Activated effector memory CD4-positive, alpha-beta T cell treated with Interleukin-2 at 50 U/mL for 16 hours (primary cell): Measurements from ENCODE around the gene DCHS2.
"Not testable (repeated sequence)": the region's sequence is repeated elsewhere in the genome, so short reads cannot be mapped to it uniquely, and the experiment has no call there.

Source experiments
- DNase-seq: peaks from one replicate; pipeline ENCODE4 v3.0.0-alpha.2; 2020

Gene DCHS2

DNA sequence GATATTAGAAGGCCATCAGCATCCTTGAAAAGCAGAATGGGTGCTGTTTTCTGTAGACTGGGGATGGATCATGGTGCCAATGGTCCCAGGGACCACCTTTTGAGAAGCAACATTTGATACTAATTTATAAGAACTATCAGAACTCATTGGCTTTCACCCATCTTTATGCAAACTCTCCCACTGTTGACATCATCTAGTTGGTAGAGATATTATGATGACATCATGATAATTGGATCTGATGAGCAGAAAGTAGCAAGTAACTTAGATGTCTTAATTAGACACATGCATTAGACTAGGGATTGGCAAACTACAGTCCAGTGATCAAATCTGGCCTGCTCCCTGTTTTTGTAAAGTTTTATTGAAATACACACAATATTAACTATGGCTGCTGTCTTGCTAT is 181.0 kb downstream of the DCHS2 start:
- no peak for DNase-seq

DNA sequence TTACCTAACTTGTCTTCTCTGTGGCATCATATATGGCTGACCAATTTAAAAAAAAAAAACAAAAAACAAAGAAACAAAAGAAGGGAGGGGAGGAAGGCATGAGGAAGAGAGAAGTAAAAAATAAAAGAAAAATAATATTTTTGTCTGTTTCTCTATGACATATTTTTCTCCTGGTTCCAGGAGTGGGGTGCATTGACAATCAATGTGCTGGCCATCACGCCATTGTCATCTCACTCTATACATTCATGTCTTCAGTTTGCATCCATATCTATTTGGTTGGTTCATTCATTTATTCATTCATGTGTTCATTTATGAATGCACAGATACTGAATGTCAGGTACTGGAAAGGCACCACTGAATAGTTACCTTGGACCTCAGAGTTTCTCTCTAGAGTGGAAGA is 183.4 kb downstream of the DCHS2 start:
- DNase-seq = no peak

DNA sequence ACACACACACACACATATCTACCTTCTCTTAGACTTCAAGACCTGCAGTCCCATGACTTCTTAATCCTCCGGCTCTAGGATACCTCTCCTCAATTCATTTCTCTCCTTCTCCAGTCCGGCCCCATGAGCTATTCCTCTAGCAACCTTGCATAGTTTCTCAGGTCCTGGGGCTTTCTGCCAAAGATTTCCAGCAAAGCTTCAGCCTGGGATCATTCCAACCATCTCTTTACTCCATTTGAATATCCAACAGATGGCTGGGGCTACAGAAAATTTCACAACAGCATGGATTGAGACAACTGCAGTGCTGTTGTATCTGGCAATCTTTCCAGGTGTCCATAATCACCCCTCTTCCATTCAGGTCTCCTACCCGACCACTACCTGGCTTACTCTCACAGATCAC is 184.1 kb downstream of the DCHS2 start:
- DNase-seq = no peak

DNA sequence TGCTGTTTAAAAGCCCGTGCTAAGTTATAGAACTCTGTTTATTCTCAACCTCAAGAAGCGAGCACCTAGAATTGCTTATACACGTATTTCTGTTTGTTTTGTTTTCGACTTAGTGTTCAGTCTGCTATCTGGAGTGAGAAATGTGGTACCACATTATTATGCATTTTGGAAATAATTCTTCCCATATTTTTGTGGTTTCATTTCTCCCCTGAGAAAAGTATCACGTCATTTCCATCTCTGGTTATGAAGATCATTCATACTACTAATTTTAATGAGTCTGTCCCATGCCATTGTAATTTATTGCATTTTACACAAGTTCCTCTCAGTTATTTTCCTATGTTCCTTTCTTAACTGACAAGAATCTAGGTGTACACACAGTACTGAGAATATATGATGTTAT is 186.0 kb downstream of the DCHS2 start:
- no peak for DNase-seq

DNA sequence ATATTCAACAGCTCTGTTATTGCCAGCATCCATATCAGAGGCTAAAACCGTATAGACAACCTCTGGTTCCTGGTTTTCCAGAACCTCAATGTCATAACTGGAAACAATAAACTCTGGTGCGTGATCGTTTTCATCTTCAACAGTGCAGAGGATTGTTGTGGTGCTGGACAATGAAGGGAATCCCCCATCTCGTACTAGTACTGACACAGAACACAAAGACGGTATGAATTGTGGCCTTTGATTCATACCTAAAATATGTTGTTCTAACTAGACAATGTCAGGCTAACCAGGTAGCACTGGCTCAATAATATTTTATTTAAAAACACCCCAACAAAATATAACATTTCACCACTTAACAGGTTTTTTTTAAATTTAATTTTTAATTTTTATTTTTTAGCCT is 186.9 kb downstream of the DCHS2 start:
- DNase-seq = no peak

DNA sequence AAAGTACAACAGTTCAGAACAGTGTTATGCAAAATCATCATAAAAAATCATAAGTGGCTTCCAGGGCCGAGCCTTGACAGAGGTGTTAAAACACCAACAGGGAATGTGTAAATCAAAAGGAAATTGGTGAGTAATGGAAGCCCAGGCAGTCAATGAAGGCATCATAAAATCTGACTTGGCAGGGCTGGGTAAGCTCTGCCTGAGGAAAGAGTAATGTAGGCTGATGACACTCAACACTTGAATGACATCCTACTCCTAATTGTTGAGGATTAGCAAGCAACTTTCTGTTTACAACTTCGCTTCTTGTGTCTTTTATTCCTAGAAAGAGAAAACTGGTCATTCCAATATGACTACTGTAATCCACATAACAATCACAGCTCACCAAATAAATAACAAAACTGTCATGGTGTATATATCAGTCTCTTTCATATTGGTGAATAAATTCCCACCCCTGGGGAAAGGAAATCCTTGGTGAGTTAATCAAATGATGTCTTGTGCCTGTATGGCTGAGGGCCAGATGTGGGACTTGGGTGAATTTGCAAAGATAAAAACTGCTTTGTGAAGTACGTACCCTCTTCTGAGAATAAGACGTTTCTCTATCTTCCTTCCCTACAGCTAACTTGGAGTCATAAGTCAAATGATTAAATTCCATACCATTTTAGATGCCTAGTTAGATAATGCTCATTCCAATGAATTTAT is 196.8 kb downstream of the DCHS2 start:
- DNase-seq = no peak

DNA sequence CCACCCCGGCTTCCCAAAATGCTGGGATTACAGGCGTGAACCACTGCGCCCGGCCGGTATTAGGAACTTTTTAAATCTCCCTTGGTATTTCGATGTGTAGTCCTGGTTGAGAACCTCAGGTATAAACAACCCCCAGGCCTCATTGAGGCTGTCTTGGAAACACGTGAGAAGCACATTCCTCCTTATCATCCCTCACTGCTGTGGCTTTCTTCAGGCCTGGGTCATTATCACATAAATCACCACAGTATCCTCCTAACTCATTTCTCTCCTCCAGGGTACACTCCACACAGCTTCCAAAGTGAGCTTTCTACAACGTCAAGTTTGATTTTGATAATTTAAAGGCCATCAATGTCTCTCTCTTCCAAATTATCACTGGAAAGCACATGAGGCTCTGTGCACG is 198.2 kb downstream of the DCHS2 start:
- no peak for DNase-seq

DNA sequence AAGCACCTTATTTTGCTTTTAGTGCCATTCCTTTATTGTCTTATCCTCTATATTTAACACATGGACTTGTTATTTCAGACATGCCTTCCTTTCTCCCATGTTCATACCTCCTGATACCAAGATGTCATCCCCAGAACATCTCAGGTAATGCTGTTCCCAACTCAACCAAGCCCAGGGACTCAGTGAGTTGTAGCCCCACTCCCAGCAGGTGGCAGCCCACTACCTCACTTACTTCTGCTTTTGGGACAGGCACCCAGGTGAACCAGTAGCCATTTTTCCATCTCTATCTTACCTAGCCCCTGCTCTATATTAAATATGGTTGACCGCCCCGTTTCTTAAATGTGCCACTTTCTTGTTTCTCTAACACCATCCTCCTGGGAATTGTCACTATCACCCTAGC is 199.0 kb downstream of the DCHS2 start:
- no peak for DNase-seq

DNA sequence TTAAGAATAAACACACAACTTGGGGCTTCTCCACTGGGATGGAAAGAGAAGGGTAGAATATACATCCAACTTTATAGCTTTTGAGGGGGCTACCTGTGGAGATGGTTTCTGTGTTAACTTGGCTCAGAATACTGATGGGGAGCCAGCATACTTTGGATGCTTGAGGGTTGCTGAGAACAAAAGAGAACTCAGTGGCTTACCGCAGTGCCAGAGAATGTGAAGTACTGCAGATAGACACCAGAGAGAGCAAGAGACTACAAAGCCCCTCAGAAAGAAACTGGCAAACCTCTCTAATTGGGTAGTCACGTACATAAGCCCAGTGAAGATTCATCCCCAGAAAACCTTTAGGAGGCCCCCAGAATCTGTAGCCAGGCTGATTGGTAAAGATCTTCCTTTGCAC is 214.4 kb downstream of the DCHS2 start:
- DNase-seq = no peak

DNA sequence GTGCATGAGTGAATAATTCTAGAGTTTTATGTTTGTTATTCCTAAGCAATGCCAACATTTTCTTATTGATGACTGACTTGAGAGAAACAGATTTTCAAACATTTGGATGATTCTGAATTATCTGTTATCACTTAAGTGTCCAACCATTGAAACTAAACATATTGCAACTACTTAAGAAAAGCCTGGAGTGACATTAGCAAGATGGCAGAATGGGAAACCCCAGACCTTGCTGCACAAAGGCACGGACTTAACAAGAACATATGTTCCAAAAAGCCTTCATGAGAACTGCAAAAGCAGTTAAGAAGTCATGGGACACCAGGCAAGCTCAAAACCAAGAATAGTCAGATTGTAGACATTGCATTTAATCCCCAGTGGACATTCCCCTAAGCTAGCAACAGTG is 215.1 kb downstream of the DCHS2 start:
- no peak for DNase-seq

DNA sequence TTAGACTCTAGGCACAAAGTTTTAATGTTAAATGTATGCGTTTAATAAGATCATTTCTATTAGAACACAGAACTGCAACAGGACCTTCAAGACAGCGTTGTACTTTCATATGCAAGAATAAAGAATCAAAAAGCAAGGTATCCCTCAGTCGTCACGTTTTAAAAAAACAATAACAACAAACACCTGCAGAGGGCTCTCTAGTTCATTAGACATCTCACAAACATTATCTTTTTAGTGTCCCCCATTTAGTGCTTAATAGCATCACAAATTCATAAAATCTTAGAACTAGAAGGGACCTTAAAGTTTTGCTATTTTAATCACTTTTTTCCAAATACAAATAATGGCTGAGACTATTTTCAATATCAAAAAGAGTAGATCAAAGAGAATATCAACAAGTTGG is 236.6 kb downstream of the DCHS2 start:
- DNase-seq = no peak

DNA sequence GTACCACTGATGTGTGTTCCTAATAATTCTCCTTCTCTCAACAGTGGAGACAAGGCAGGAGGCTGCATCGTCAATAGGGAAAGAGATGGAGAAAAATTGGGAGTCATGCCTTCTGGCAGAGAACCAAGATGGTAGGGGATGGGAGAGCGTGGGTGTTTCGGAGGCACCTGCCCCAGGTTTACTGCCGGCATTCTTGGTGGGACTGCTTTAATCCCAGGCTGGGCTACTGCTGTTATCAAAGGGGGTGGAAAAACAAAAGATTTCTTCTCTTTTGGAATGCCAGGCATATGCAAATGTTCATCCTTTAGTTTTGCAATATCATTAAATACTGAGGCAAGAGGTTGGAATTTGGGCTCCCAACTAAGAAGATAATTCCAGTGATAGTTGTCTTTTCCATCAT is 257.0 kb downstream of the DCHS2 start:
- DNase-seq = no peak

DNA sequence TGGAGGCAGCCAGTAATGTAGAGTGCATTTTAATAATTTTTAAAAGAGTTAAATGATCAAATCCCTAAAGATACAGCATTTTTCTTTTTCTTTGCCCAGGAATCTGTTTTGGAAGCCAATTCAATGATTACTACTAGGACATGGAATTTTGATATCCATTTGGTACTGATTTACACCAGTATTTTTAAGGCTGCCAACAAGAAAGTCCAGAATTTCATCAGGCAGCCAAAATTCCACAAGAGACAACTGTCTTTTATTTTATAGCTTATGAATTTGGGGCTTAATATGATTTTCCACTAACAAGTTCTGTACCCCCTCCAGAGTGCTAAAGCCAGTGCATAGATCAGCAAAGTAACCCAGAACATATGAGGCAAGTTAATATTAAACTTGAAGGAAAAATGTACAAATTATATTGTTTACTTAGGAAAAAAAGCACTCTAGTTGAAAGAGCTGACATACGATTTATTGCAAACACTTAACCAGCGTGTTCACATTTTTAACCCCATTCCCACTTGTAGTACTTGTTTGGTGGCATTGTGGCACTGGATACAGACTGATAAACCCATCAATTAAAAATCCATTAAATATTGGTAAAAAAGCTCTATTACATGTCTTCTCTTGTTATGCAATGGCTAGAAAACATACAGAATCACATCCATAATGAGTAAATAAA is 259.7 kb downstream of the DCHS2 start:
- DNase-seq = no peak

DNA sequence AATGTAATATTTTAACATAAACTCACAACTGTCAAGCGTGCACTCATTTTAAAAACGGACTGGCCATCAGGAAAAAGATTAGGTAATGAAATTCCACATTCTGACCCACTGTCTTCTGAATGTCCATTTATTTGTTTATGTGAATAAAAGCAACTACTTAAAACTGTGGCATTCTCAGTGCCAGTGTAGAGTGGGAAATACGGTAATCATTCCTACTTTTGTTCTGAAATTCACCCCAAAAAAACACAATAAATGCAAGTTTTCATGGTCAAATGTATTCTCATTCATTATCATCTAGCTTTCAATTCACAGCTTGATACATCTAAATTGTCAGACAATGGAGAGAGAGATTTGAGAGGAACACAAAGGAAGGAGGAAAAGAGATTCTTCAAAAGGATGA is 260.9 kb downstream of the DCHS2 start:
- DNase-seq = no peak

DNA sequence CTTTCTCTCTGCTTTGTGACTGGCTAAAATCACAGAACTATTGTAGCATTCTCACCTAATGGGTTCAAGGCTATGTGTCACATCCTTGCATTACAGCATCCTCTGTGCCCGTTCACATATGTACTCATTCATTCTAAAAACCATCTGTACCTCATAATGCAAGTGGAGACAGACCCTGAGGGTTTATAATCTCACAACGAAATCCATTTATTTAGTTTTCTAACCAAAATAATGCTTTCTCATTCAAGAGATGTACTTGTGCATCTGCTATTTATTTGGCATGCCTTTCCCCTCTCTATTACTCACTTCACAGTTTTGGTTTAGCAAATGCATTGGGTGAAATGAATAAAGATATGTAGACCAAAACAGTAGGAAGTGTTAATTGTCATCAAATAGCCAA is 261.5 kb downstream of the DCHS2 start:
- DNase-seq = no peak

DNA sequence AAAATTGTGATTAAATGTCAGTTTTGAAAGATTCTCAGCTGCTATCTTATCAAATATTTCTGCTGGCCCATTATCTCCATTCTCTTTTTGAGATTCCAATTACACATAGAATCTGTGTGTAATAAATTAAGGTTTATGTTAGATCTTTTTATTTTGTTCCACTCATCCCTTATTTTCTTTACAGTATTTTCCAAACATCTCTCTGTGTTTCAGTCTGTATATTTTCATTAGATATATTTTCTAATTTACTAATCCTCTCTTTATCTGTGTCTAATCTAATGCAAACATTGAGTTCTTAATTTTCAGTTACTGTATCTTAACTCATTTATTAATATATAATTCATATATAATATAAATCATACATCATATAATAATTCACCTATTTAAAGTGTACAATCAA is 268.7 kb downstream of the DCHS2 start:
- no peak for DNase-seq

DNA sequence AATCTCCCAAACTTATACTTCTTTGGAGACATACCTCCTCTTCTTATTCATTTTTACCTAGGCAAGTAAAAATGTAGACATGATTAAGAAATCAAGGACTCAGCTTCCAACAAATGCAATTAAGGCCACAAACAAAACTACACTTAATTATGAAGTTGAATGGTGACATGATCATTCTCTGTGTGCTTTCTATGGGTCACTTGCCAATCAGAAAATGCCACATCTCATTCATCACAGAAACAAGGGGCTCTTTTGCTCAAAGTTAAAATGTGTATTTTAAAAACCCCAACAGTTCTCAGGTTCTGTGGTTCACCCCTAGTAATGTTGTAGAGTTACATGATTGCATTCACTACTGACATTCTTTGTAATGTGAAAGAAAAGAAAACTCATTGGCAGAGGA is 273.5 kb downstream of the DCHS2 start:
- no peak for DNase-seq

DNA sequence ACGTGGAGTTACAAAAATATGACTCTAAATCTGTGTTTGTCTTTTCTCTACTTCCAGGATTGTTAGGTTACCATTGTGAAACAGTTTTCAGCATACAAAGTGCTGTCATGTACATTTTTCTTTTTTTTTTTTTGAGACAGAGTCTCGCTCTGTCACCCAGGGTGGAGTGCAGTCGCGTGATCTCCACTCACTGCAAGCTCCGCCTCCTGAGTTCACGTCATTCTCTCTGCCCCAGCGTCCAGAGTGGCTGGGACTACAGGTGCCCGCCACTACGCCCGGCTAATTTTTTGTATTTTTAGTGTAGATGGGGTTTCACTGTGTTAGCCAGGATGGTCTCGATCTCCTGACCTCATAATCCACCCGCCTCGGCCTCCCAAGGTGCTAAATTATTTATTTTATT is 274.2 kb downstream of the DCHS2 start:
- DNase-seq = not testable (repeated sequence)

DNA sequence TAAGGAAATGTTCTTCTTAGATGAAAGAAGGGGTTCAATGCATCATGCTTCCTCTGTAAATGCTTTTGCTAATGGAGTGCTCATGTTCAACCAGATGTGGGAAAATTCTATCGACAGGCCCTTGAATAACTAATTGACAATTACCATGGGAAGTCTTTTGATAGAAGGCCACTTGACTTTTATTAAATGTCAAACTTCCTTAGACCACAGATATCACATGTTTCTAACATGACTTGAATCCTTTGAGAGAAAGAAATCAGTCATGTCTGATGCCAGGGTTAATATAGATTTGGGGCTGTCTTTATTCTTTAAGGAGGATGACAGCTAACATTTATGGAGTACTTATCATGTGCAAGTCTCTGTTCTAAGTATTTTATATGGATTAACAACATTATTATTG is 280.1 kb downstream of the DCHS2 start:
- DNase-seq = no peak

DNA sequence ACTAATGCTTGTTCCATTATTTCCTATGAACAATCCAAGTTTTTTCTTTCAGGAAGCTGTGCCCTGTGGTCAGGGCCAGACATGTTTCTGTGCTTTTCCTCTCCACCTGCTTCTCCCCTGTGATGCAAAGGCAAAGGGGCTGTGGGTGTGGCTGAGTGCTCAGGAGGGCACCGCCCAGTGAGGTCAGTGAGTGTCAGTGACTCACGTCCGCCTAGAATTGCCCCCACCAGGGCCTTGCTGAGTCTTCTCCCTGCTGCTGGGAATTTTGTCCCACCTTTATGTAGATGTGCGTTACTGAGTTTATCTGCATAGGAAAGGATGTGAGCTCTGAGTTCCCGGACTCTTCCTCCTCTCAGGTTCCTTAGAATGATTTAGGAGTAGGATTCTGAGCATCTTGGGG is 283.2 kb downstream of the DCHS2 start:
- no peak for DNase-seq

DNA sequence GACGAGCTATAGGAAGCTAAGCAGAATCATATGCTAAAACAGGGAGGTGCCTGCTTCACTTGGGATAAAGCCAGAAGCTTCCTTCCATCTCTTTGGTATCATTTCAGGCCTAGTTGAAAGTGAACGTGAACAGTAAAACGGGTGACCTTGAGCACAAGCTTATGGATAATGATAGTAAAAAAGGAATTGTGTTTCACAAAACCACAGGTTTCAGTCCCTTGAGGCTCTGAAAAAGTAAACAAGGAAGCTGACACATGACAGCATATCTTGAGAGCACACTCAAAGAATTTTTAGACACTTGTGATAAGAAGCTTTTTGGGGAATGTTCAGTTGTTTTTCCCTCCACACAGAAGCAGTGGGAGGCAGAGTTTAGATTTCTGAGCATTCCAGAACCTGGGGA is 286.1 kb downstream of the DCHS2 start:
- no peak for DNase-seq

DNA sequence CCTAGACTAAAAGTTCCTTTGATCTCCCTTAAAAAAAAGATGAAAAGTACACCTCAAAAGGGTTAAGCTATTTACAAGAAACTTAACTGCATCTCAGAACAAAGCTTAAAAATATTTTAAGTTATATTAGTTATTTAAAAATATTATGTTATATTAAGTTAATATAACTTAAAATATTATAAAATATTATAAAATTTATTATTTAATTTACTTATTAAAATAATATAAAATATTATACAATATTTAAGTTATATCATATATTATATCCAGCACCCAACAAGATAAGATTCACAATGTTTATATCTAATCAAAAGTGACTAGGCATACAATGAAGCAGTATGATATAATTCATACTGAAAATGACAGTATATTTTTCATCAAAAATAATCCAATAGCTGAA is 296.9 kb downstream of the DCHS2 start:
- DNase-seq = no peak

DNA sequence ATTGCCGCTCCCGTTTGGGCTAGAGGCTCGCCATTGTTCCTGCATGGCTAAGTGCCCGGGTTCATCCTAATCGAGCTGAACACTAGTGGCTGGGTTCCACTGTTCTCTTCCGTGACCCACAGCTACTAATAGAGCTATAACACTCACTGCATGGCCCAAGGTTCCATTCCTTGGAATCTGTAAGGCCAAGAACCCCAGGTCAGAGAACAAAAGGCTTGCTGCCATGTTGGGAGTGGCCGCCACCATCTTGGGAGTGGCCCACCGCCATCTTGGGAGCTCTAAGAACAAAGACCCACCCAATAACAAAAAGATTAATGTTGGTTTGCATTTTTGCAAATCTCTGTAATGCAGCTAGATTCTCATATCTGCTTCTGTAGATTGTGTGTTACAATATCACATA is 299.0 kb downstream of the DCHS2 start:
- DNase-seq = no peak

DNA sequence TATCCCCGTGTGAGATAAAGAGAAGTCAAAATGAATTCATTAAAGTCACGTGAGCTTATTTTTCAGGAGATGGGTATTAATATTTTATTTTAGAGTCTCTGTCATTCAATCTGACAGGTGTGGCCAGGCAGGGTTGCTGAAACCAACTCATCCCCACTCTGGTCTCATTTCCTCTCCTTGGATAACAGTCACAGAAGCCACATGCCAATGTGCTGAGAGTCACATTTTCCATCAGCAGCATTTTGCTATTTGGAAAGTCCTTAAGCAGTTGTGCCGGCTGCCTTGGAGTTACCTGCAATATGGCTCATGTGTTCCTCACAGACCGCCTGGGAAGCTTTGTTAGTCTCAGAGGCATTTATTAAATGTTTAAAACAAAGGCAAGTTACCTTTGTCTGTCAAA is 302.3 kb downstream of the DCHS2 start:
- no peak for DNase-seq

DNA sequence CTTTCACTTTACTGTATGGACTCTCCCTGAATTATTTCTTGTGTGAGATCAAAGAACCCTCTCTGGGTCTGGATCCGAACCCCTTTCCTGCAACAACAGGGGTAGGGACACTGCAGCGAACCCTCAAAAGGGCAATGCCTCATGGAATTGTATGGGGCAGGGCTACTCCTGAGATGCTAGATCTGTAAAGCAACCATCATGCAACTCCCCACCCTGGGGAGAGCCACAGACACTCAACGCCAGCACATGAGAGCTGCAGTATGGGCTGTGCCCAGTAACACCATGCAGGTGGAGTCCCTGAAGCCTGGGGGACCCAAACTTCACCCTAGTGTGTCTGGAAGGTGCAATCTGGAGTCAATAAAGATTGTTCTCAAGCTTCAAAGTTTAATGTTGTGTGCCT is 304.7 kb downstream of the DCHS2 start:
- DNase-seq = no peak
